ENCODE results near the gene TOP3A.

GRCh38 chr17:18225121-18225641 lies 89.6 kb downstream of the TOP3A start, which contains the start of gene LLGL1:
- no peak for TF ChIP-seq MAX (CRISPR knock-in tag; IDR thresholded peaks at IDR 0.05)
- TF ChIP-seq JAZF1 (CRISPR knock-in tag; IDR thresholded peaks at IDR 0.05), result no peak
- TF ChIP-seq ZNF232 (CRISPR knock-in tag; IDR thresholded peaks at IDR 0.05), result no peak

All from WTC11 (cell line).